OCI-LY7 (cell line): ENCODE data around the gene LRP1B. TPM values are rescaled to one million over a fixed set of nuclear protein-coding genes. Genes with fewer than 3 reads are reported as not detected.

Experiments used
- BruUV-seq: library from RNA; stranded (reverse); fragments of 400-500 nt; replicated peaks from 2 replicates; lab custom pipeline; 2021; lab: Mats Ljungman, UMichigan
- CTCF ChIA-PET: fragments of 300-600 bp; sonication (Branson Sonifier 250); formaldehyde crosslinking; loops from one replicate; lab custom pipeline; 2022; ENCODE audit warnings: antibody characterized with exemption; ENCODE audit not compliant: unreplicated experiment; lab: Charles Lee
- POLR2A ChIA-PET: fragments of 300-600 bp; sonication (Branson Sonifier 250); formaldehyde crosslinking; loops from one replicate; lab custom pipeline; 2022; ENCODE audit warnings: antibody characterized with exemption; lab: Charles Lee
- DNase-seq: peaks from one replicate; pipeline ENCODE4 v3.0.0-alpha.2; 2015; ENCODE audit warnings: low spot score
- H2AFZ ChIP-seq: fragments of 200-600 bp; sonication (generic), shearing (Covaris generic); 2 replicates; pipeline ENCODE4 v1.6.1; 2014; ENCODE audit warnings: mild to moderate bottlenecking, antibody characterized with exemption, low read length, moderate library complexity
- H3K27ac ChIP-seq: fragments of 200-600 bp; sonication (generic); 2 replicates; pipeline ENCODE4 v1.5.1; 2014; ENCODE audit warnings: mixed run types, low read depth, mild to moderate bottlenecking, moderate library complexity, low read length, inconsistent platforms; ENCODE audit not compliant: poor library complexity, severe bottlenecking
- H3K36me3 ChIP-seq: fragments of 200-600 bp; sonication (generic); 2 replicates; pipeline ENCODE4 v1.6.1; 2014; ENCODE audit warnings: mild to moderate bottlenecking, antibody characterized with exemption, low read length, moderate library complexity, mixed read lengths; ENCODE audit not compliant: insufficient read depth
- H3K4me1 ChIP-seq: fragments of 200-600 bp; sonication (generic); 2 replicates; pipeline ENCODE4 v1.5.1; 2014; ENCODE audit warnings: mild to moderate bottlenecking, low read length; ENCODE audit not compliant: insufficient read depth, poor library complexity, severe bottlenecking
- H3K4me2 ChIP-seq: fragments of 200-600 bp; sonication (generic); 2 replicates; pipeline ENCODE4 v1.6.1; 2014; ENCODE audit warnings: mild to moderate bottlenecking, low read length
- H3K4me3 ChIP-seq: fragments of 200-600 bp; sonication (generic); 2 replicates; pipeline ENCODE4 v1.5.1; 2014; ENCODE audit warnings: mild to moderate bottlenecking, low read depth, low read length; ENCODE audit not compliant: poor library complexity, severe bottlenecking
- H3K79me2 ChIP-seq: fragments of 200-600 bp; sonication (generic); 2 replicates; pipeline ENCODE4 v1.6.1; 2016; ENCODE audit warnings: low read depth, mild to moderate bottlenecking, low read length, moderate library complexity, mixed read lengths; ENCODE audit not compliant: insufficient read depth
- H3K9me2 ChIP-seq: fragments of 200-600 bp; sonication (generic); 2 replicates; pipeline ENCODE4 v1.6.1; 2016; ENCODE audit warnings: mild to moderate bottlenecking, low read length, mixed read lengths; ENCODE audit not compliant: insufficient read depth
- H3K9me3 ChIP-seq: fragments of 200-600 bp; sonication (generic); 2 replicates; pipeline ENCODE4 v1.6.1; 2014; ENCODE audit warnings: mild to moderate bottlenecking, mixed run types, low read length, mixed read lengths
- H4K20me1 ChIP-seq: fragments of 200-600 bp; sonication (generic); 2 replicates; pipeline ENCODE4 v1.6.1; 2014; ENCODE audit warnings: mild to moderate bottlenecking, antibody characterized with exemption, low read length, moderate library complexity, mixed read lengths; ENCODE audit not compliant: insufficient read depth
- CTCF ChIP-seq: fragments of 200-600 bp; sonication (generic); conservative IDR thresholded peaks from 2 replicates; pipeline ENCODE4 v1.5.1; 2014; ENCODE audit warnings: mild to moderate bottlenecking, antibody characterized with exemption, low read length, moderate library complexity, mixed read lengths
- EZH2phosphoT487 ChIP-seq: fragments of 200-600 bp; sonication (generic); IDR thresholded peaks from 2 replicates; pipeline ENCODE4 v1.6.1; 2018; ENCODE audit warnings: low read depth, borderline replicate concordance, mild to moderate bottlenecking, mixed run types, antibody characterized with exemption, low read length, moderate library complexity, mixed read lengths
- intact Hi-C: fragments of 100-400 bp; cut with micrococcal nuclease; formaldehyde crosslinking; loops from one replicate; pipeline ENCODE4 v1.10.0; 2022; ENCODE audit not compliant: unreplicated experiment
- total RNA-seq, 2 experiments: library from RNA; depleted of rRNA in 1 of 2; stranded (reverse); fragments of >200 nt in 1 of 2; shearing (Covaris generic) in 1 of 2; gene quantifications; 2 replicates each; pipeline ENCODE4 v1.2.3, GENCODE V29; 2014 to 2022

The LRP1B gene
- total RNA-seq, 2 experiments from 2014 or later = not detected

GRCh38 chr2:140679752-140680151, 1451.1 kb downstream of the LRP1B start:
- H4K20me1 ChIP-seq = no peaks in the 10 kb centered on the region
- no peaks in the 10 kb centered on the region for H3K36me3 ChIP-seq
- POLR2A ChIA-PET = interaction anchor here (0.6 to 1.2 kb wide), 5 partner anchors 9 to 841 kb away, joined by 3 to 6 read pairs (median 3); no protein-coding TSS in a partner anchor
- no peak overlapping the region for H3K4me2 ChIP-seq
- no peaks in the 10 kb centered on the region for H3K9me2 ChIP-seq
- BruUV-seq = no TSS peak
- CTCF ChIA-PET = no interaction called here
- no peaks in the 10 kb centered on the region for H3K4me1 ChIP-seq
- intact Hi-C loops = no loop called here
- H3K79me2 ChIP-seq = no peaks in the 10 kb centered on the region
- H3K27ac ChIP-seq = no peak overlapping the region
- no peak overlapping the region for H2AFZ ChIP-seq
- H3K4me3 ChIP-seq = no peak overlapping the region
- DNase-seq = no peak
- no peaks in the 10 kb centered on the region for H3K9me3 ChIP-seq
- TF ChIP-seq EZH2phosphoT487 (no peak), CTCF (no peak)

- Histone ChIP-seq H3K4me1 (no peaks in the 10 kb centered on the region), H3K9me2 (no peaks in the 10 kb centered on the region), H4K20me1 (no peaks in the 10 kb centered on the region), H3K4me2 (no peak overlapping the region), H3K27ac (no peak overlapping the region), H3K36me3 (no peaks in the 10 kb centered on the region), H3K4me3 (no peak overlapping the region), H3K79me2 (no peaks in the 10 kb centered on the region), H2AFZ (no peak overlapping the region), H3K9me3 (no peaks in the 10 kb centered on the region)
- intact Hi-C loops = no loop called here
- TF ChIP-seq CTCF (no peak), EZH2phosphoT487 (no peak)
- ChIA-PET CTCF (no interaction called here), POLR2A (no interaction called here)
- no TSS peak for BruUV-seq
- DNase-seq = no peak
Observed at GRCh38 chr2:140669911-140670310, 1460.9 kb downstream of the LRP1B start.

GRCh38 chr2:140667203-140667602, 1463.6 kb downstream of the LRP1B start:
- Histone ChIP-seq H4K20me1 (no peaks in the 10 kb centered on the region), H3K36me3 (no peaks in the 10 kb centered on the region), H3K4me1 (no peaks in the 10 kb centered on the region), H3K4me2 (no peak overlapping the region), H3K4me3 (no peak overlapping the region), H3K27ac (no peak overlapping the region), H3K9me3 (no peaks in the 10 kb centered on the region), H2AFZ (no peak overlapping the region), H3K79me2 (no peaks in the 10 kb centered on the region), H3K9me2 (no peaks in the 10 kb centered on the region)
- no TSS peak for BruUV-seq
- DNase-seq = no peak
- CTCF ChIA-PET = no interaction called here
- no peak for TF ChIP-seq EZH2phosphoT487
- no peak for TF ChIP-seq CTCF
- POLR2A ChIA-PET = interaction anchor here (0.6 kb wide), 1 partner anchor 16 kb away, joined by 3 read pairs; no protein-coding TSS in a partner anchor
- intact Hi-C loops = no loop called here
